Thyroid gland (tissue), 4 donors: ENCODE data around the gene NTNG1.

Source experiments
- POLR2A ChIP-seq, 2 donors: fragments of 450-650 bp; IDR thresholded peaks; one replicate each; pipeline ENCODE4 v1.6.1; 2017; ENCODE audit warnings: antibody characterized with exemption in 2 of 2, mild to moderate bottlenecking in 2 of 2, moderate library complexity in 1 of 2
- TF ChIP-seq, protein P1 (sequence below), 6 experiments: fragments of 200-600 bp in 3 of 6; fragments of 450-650 bp in 3 of 6; sonication (generic) in 3 of 6; IDR thresholded peaks; one replicate each; pipeline ENCODE4 v1.5.1; 2016 to 2019; ENCODE audit warnings: antibody characterized with exemption in 6 of 6, mild to moderate bottlenecking in 2 of 6, inconsistent platforms in 1 of 6, moderate library complexity in 1 of 6

DNA sequence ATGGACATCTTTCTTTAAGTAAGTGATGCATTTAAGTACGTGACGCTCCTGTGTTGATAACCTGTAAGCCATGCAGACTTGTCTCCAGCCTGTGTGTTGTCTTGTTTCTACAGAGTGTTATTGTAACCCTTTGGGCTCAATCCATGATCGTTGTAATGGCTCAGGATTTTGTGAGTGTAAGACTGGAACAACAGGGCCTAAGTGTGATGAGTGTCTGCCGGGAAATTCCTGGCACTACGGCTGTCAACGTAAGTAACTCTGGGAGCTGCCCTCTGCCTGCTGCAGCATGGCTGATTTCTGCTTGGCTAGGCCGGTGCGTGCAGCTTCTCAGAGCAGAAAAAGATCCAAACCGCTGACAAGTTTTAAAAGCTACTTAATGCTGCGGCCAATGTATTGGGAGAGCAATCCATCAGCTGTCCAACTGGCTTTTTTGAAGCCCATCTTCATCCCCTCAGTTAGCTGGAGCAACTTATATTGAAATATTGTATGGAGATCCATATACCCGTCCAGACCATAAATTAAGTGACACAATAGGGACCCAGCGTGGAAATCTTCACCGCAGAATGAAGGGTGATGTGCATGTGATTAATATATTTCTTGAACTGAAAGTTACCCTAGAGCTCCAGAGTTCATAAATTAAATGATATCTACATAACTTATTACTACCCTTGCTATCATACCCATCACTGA, 295.9 kb downstream of the NTNG1 start:
- TF ChIP-seq, protein P1, sequence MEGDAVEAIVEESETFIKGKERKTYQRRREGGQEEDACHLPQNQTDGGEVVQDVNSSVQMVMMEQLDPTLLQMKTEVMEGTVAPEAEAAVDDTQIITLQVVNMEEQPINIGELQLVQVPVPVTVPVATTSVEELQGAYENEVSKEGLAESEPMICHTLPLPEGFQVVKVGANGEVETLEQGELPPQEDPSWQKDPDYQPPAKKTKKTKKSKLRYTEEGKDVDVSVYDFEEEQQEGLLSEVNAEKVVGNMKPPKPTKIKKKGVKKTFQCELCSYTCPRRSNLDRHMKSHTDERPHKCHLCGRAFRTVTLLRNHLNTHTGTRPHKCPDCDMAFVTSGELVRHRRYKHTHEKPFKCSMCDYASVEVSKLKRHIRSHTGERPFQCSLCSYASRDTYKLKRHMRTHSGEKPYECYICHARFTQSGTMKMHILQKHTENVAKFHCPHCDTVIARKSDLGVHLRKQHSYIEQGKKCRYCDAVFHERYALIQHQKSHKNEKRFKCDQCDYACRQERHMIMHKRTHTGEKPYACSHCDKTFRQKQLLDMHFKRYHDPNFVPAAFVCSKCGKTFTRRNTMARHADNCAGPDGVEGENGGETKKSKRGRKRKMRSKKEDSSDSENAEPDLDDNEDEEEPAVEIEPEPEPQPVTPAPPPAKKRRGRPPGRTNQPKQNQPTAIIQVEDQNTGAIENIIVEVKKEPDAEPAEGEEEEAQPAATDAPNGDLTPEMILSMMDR (IDR thresholded peaks at IDR 0.05), result no peak
- no peak for TF ChIP-seq POLR2A (IDR thresholded peaks at IDR 0.05)
